GM12878 (cell line): ENCODE data around the gene TYROBP. TPM values are rescaled to one million over a fixed set of nuclear protein-coding genes. Genes with fewer than 3 reads are reported as not detected.

Source experiments
- ATAC-seq: fragments of 200-7000 bp; cut with Tn5 transposase; 3 replicates; pipeline ENCODE4 v1.9.1; 2020; ENCODE audit warnings: mild to moderate bottlenecking, moderate library complexity
- BruUV-seq: library from RNA; stranded (reverse); fragments of 400-500 nt; replicated peaks from 2 replicates; lab custom pipeline; 2021; lab: Mats Ljungman, UMichigan
- CTCF ChIA-PET: fragments of 300-600 bp; sonication (Branson Sonifier 250); formaldehyde crosslinking; extraction: SDS; loops from one replicate; lab custom pipeline; 2021; ENCODE audit warnings: inconsistent platforms; lab: Yijun Ruan, JAX
- POLR2A ChIA-PET: fragments of 350-600 bp; formaldehyde crosslinking; extraction: SDS; loops from one replicate; lab custom pipeline; 2021; ENCODE audit warnings: inconsistent platforms; lab: Charles Lee
- RAD21 ChIA-PET: fragments of 300-600 bp; sonication (Branson Sonifier 250); formaldehyde crosslinking; loops from one replicate; lab custom pipeline; 2023; ENCODE audit warnings: antibody characterized with exemption; ENCODE audit not compliant: unreplicated experiment; lab: Charles Lee
- SMC1A ChIA-PET: fragments of 300-600 bp; sonication (Branson Sonifier 250); formaldehyde crosslinking; loops from one replicate; lab custom pipeline; 2023; ENCODE audit not compliant: unreplicated experiment, uncharacterized antibody; lab: Charles Lee
- DNase-seq: peaks from one replicate; pipeline ENCODE4 v3.0.0-alpha.2; 2011; ENCODE audit warnings: low read depth, low spot score
- FAIRE-seq: peaks from 3 replicates; lab custom pipeline; 2011; peaks lifted over from hg19 to GRCh38; lab: Jason Lieb, UNC
- H2AFZ ChIP-seq: 2 replicates; pipeline ENCODE4 v1.6.0; 2011; ENCODE audit warnings: low read depth, low read length, control low read depth; ENCODE audit not compliant: control insufficient read depth
- H3K27ac ChIP-seq: 2 replicates; pipeline ENCODE4 v1.5.1; 2011; ENCODE audit warnings: control low read depth; ENCODE audit not compliant: control insufficient read depth, insufficient read depth
- H3K27me3 ChIP-seq, 2 experiments: replicated peaks in 1 of 2; 2 replicates each; pipeline versions ENCODE4 v1.6.0 to v1.6.1; 2011; ENCODE audit warnings: low read length in 1 of 2; ENCODE audit not compliant: control insufficient read depth in 2 of 2, insufficient read depth in 2 of 2
- H3K36me3 ChIP-seq, 2 experiments: 2 replicates each; pipeline ENCODE4 v1.5.1; 2011; ENCODE audit warnings: low read length in 1 of 2; ENCODE audit not compliant: control insufficient read depth in 2 of 2, insufficient read depth in 2 of 2
- H3K4me1 ChIP-seq: 2 replicates; pipeline ENCODE4 v1.6.1; 2011; ENCODE audit warnings: mild to moderate bottlenecking, low read length, moderate library complexity, mixed read lengths; ENCODE audit not compliant: control insufficient read depth, insufficient read depth
- H3K4me2 ChIP-seq: 2 replicates; pipeline ENCODE4 v1.6.0; 2011; ENCODE audit warnings: control low read depth; ENCODE audit not compliant: control insufficient read depth, insufficient read depth
- H3K4me3 ChIP-seq: fragments of 200-600 bp; sonication (generic); 2 replicates; pipeline ENCODE4 v1.5.1; 2016
- H3K79me2 ChIP-seq: 2 replicates; pipeline ENCODE4 v1.6.0; 2011; ENCODE audit warnings: low read length; ENCODE audit not compliant: control insufficient read depth, insufficient read depth
- H3K9ac ChIP-seq: 2 replicates; pipeline ENCODE4 v1.8.0; 2011; ENCODE audit warnings: low read length, control low read depth, mixed read lengths; ENCODE audit not compliant: control insufficient read depth, insufficient read depth
- H3K9me3 ChIP-seq: replicated peaks from 3 replicates; pipeline ENCODE4 v1.5.1; 2011; ENCODE audit warnings: mild to moderate bottlenecking, low read length; ENCODE audit not compliant: control insufficient read depth, insufficient read depth
- H4K20me1 ChIP-seq: 2 replicates; pipeline ENCODE4 v1.6.0; 2011; ENCODE audit not compliant: control insufficient read depth, insufficient read depth
- BCL3 ChIP-seq: IDR thresholded peaks from 2 replicates; pipeline ENCODE4 v1.6.1; 2011; ENCODE audit warnings: borderline replicate concordance, low read depth, mild to moderate bottlenecking, moderate library complexity, low read length; ENCODE audit not compliant: insufficient read depth, poor library complexity, severe bottlenecking
- CBFB ChIP-seq: IDR thresholded peaks from 2 replicates; pipeline ENCODE4 v1.6.1; 2016; ENCODE audit warnings: antibody characterized with exemption, low read depth
- ESRRA ChIP-seq: IDR thresholded peaks from 2 replicates; pipeline ENCODE4 v1.6.1; 2012; ENCODE audit warnings: mild to moderate bottlenecking, low read length, improper control_type of control experiment
- IKZF2 ChIP-seq, 2 experiments: fragments of 450-650 bp; IDR thresholded peaks; 2 replicates each; pipeline ENCODE4 v1.6.1; 2017; ENCODE audit warnings: mild to moderate bottlenecking in 2 of 2, moderate library complexity in 2 of 2
- JUNB ChIP-seq: IDR thresholded peaks from 2 replicates; pipeline ENCODE4 v1.6.1; 2016; ENCODE audit warnings: antibody characterized with exemption, mild to moderate bottlenecking
- JUND ChIP-seq: IDR thresholded peaks from 2 replicates; pipeline ENCODE4 v1.6.1; 2012; ENCODE audit warnings: low read depth, mild to moderate bottlenecking, low read length, improper control_type of control experiment, moderate library complexity
- MYC ChIP-seq: IDR thresholded peaks from 2 replicates; pipeline ENCODE4 v1.6.1; 2011; ENCODE audit warnings: mild to moderate bottlenecking, low read length, moderate library complexity, inconsistent platforms; ENCODE audit not compliant: insufficient read depth, insufficient replicate concordance, insufficient read length, severe bottlenecking
- NR2C1 ChIP-seq: fragments of 450-650 bp; IDR thresholded peaks from 2 replicates; pipeline ENCODE4 v1.6.1; 2017; ENCODE audit warnings: antibody characterized with exemption, mild to moderate bottlenecking, moderate library complexity
- PAX8 ChIP-seq: fragments of 450-650 bp; IDR thresholded peaks from 2 replicates; pipeline ENCODE4 v1.6.1; 2017; ENCODE audit warnings: mild to moderate bottlenecking, moderate library complexity
- POU2F2 ChIP-seq: IDR thresholded peaks from 3 replicates; pipeline ENCODE4 v1.6.1; 2011; ENCODE audit warnings: low read depth, mild to moderate bottlenecking, low read length, borderline replicate concordance
- RAD51 ChIP-seq: fragments of 450-650 bp; IDR thresholded peaks from 2 replicates; pipeline ENCODE4 v1.6.1; 2016; ENCODE audit warnings: moderate library complexity, mild to moderate bottlenecking, inconsistent platforms
- SMAD1 ChIP-seq: fragments of 450-650 bp; IDR thresholded peaks from 2 replicates; pipeline ENCODE4 v1.6.1; 2018; ENCODE audit warnings: mild to moderate bottlenecking, low read depth; ENCODE audit not compliant: partially characterized antibody
- STAT3 ChIP-seq: IDR thresholded peaks from 2 replicates; pipeline ENCODE4 v1.6.1; 2011; ENCODE audit warnings: low read depth, low read length, improper control_type of control experiment
- TCF3 ChIP-seq: IDR thresholded peaks from 2 replicates; pipeline ENCODE4 v1.6.1; 2012; ENCODE audit warnings: low read depth, mild to moderate bottlenecking, low read length, borderline replicate concordance; ENCODE audit not compliant: insufficient read depth
- TCF7 ChIP-seq: IDR thresholded peaks from 2 replicates; pipeline ENCODE4 v1.6.1; 2014; ENCODE audit warnings: antibody characterized with exemption, borderline replicate concordance
- YY1 ChIP-seq: IDR thresholded peaks from 2 replicates; pipeline ENCODE4 v1.6.1; 2011; ENCODE audit warnings: low read depth, mild to moderate bottlenecking, low read length
- WGBS: methylation state at CpG from one replicate; pipeline ENCODE4 v1.1.6; 2016; ENCODE audit warnings: low lambda C conversion rate; ENCODE audit not compliant: insufficient replicate concordance, insufficient coverage; ENCODE audit errors: missing lambda C conversion rate; 5-methylcytosine and 5-hydroxymethylcytosine counted together
- in situ Hi-C: fragments of 300-500 bp; cut with MboI; formaldehyde crosslinking; loops from 9 replicates; pipeline ENCODE4 v1.14.3; 2018; ENCODE audit warnings: mixed read lengths
- intact Hi-C: fragments of 100-400 bp; cut with micrococcal nuclease; formaldehyde crosslinking; loops from one replicate; pipeline ENCODE4 v1.14.2; 2022; ENCODE audit not compliant: unreplicated experiment
- polyA plus RNA-seq, 11 experiments: library from polyadenylated mRNA; depleted of rRNA in 4 of 11; unstranded in 6 of 11; stranded (reverse) in 5 of 11; fragments of >200 nt; fragmentation: Nextera tagmentation in 4 of 11; fragmentation: Illumina TruSeq in 1 of 11; extraction: Ambion mirVana in 4 of 11; extraction: Trizol in 1 of 11; gene quantifications; 1 replicate in 1 of 11; 2 replicates in 10 of 11; pipeline versions ENCODE4 v1.2.1 to v1.2.3, GENCODE V29; 2011 to 2016; ENCODE audit warnings: inconsistent platforms in 2 of 11, missing spikeins in 2 of 11, low read depth in 1 of 11
- total RNA-seq, 4 experiments: library from RNA; depleted of rRNA in 3 of 4; stranded (reverse); fragments of >200 nt in 3 of 4; fragmentation: Illumina TruSeq in 1 of 4; extraction: Trizol in 1 of 4; gene quantifications; 2 replicates each; pipeline versions ENCODE4 v1.2.1 to v1.2.3, GENCODE V29; 2013 to 2021
- TF ChIP-seq, protein P1 (sequence below): fragments of 150-350 bp; IDR thresholded peaks from 2 replicates; pipeline ENCODE4 v1.6.1; 2014; ENCODE audit warnings: mild to moderate bottlenecking, low read depth, low read length
- TF ChIP-seq, protein P2 (sequence below): fragments of 450-650 bp; IDR thresholded peaks from 2 replicates; pipeline ENCODE4 v1.6.1; 2017; ENCODE audit warnings: borderline replicate concordance

Gene TYROBP
- total and polyA plus RNA-seq, 10 of the 15 experiments (the other 5 are each of a cell fraction or from before 2014, with no cell fraction given): 0.33 to 2.4 (median 0.58) TPM; not detected in 2

DNA sequence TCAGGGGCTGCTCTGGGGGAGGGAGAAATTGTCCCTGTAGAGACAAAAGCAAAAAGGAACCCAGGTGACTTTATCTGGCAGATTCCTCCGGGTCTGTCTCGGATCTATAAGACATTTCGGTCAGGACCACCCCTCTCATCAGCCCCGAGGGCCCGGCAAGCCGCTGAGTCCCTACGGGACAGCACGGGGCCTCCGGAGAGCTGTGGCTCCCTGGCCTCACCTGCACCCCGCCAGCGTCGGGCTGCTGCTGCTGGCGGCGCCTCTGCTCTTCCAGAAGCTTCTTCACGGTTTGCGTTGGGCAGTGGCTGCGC lies 9.6 kb downstream of the TYROBP start (continued):
- no peak for TF ChIP-seq BCL3

GRCh38 chr19:35897706-35898451 lies 10.2 kb downstream of the TYROBP start:
- SMC1A ChIA-PET: interaction anchor here (1.0 to 1.5 kb wide), 2 partner anchors 13 to 15 kb away, joined by 3 read pairs; no protein-coding TSS in a partner anchor
- intact Hi-C loops: no loop called here

More at GRCh38 chr19:35897706-35898451, 10.2 kb downstream of the TYROBP start:
- no peaks in the 10 kb centered on the region for H3K27me3 ChIP-seq
- peaks cover 12 to 14% of the 10 kb centered on the region in 2 experiments; a peak in 3 of 4 replicates for H3K36me3 ChIP-seq
- peaks cover 36% of the 10 kb centered on the region for H3K79me2 ChIP-seq
- CTCF ChIA-PET: interaction anchor here (0.7 to 2.3 kb wide), 4 partner anchors 9 to 33 kb away, joined by 3 to 8 read pairs (median 3); no protein-coding TSS in a partner anchor
- H3K4me2 ChIP-seq: peak overlapping the region; percentile 52
- peak overlapping the region; percentile 96 for H3K4me3 ChIP-seq
- no peak for FAIRE-seq
- no peak for ATAC-seq
- H3K9me3 ChIP-seq: no peaks in the 10 kb centered on the region
- no peak for TF ChIP-seq YY1
- TF ChIP-seq ESRRA: no peak
- TF ChIP-seq MYC: no peak
- TF ChIP-seq TCF3: no peak
- no peak for TF ChIP-seq JUNB
- no peak for TF ChIP-seq TCF7
- no peak for TF ChIP-seq POU2F2
- TF ChIP-seq NR2C1: no peak
- TF ChIP-seq, protein P1, sequence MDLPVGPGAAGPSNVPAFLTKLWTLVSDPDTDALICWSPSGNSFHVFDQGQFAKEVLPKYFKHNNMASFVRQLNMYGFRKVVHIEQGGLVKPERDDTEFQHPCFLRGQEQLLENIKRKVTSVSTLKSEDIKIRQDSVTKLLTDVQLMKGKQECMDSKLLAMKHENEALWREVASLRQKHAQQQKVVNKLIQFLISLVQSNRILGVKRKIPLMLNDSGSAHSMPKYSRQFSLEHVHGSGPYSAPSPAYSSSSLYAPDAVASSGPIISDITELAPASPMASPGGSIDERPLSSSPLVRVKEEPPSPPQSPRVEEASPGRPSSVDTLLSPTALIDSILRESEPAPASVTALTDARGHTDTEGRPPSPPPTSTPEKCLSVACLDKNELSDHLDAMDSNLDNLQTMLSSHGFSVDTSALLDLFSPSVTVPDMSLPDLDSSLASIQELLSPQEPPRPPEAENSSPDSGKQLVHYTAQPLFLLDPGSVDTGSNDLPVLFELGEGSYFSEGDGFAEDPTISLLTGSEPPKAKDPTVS: no peak
- no peak for TF ChIP-seq PAX8
- TF ChIP-seq, protein P2, sequence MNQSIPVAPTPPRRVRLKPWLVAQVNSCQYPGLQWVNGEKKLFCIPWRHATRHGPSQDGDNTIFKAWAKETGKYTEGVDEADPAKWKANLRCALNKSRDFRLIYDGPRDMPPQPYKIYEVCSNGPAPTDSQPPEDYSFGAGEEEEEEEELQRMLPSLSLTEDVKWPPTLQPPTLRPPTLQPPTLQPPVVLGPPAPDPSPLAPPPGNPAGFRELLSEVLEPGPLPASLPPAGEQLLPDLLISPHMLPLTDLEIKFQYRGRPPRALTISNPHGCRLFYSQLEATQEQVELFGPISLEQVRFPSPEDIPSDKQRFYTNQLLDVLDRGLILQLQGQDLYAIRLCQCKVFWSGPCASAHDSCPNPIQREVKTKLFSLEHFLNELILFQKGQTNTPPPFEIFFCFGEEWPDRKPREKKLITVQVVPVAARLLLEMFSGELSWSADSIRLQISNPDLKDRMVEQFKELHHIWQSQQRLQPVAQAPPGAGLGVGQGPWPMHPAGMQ: no peak
- TF ChIP-seq JUND: no peak
- TF ChIP-seq STAT3: no peak
- TF ChIP-seq CBFB: no peak
- TF ChIP-seq RAD51: no peak
- no peak for TF ChIP-seq SMAD1
- no peak for TF ChIP-seq IKZF2 (IDR thresholded peaks at IDR 0.05)
- TF ChIP-seq, all 136 proteins: peak for 0
- DNase-seq: no peak
- Histone ChIP-seq H4K20me1 (no peaks in the 10 kb centered on the region), H3K27ac (peak overlapping the region; percentile 96; the same call in 1 of the 2 replicates), H3K4me1 (peaks cover 21% of the 10 kb centered on the region), H2AFZ (no peak overlapping the region), H3K9ac (peak overlapping the region; percentile 78; the same call in 1 of the 2 replicates)
- RAD21 ChIA-PET: interaction anchor here (0.9 to 1.6 kb wide), 3 partner anchors 14 to 33 kb away, joined by 4 to 10 read pairs (median 6); no protein-coding TSS in a partner anchor
- 85% methylated on average over 13 of the region's 13 CpGs for WGBS
- no TSS peak for BruUV-seq
- POLR2A ChIA-PET: interaction anchor here (0.6 kb wide), 3 partner anchors 15 to 33 kb away, joined by 3 to 4 read pairs (median 3); no protein-coding TSS in a partner anchor
- in situ Hi-C loops: no loop called here
